CD4-positive, alpha-beta T cell treated with Interferon gamma for 1 hour (primary cell): Measurements from ENCODE around the gene CRCP.
A peak's percentile ranks its signal among the peaks of the same experiment; 100 is the strongest.
"Not testable (repeated sequence)": the region's sequence is repeated elsewhere in the genome, so short reads cannot be mapped to it uniquely, and the experiment has no call there.

Source experiments
- DNase-seq: peaks from one replicate; pipeline ENCODE4 v3.0.0-alpha.2; 2020

CRCP gene

GRCh38 chr7:66114743-66115649 lies at the start of gene CRCP:
Gene CRCP, plus strand, starts transcription at chr7:66114847. Its CDS starts 116 bp downstream, at chr7:66114963.
- DNase-seq = peak; percentile 82

GRCh38 chr7:66069732-66070131 lies 44.9 kb upstream of the CRCP start:
- DNase-seq = no peak

- no peak for DNase-seq
Observed at GRCh38 chr7:66070222-66070621, 44.4 kb upstream of the CRCP start.

GRCh38 chr7:66072208-66072607 lies 42.4 kb upstream of the CRCP start:
- DNase-seq = not testable (repeated sequence)

GRCh38 chr7:66075590-66076461 lies 38.8 kb upstream of the CRCP start, which contains the start of gene ASL:
Gene ASL, plus strand, starts transcription at chr7:66075819. Its CDS starts 263 bp downstream, at chr7:66076082.
- DNase-seq = peak; percentile 88

GRCh38 chr7:66076462-66077329 lies 38.0 kb upstream of the CRCP start:
- DNase-seq = no peak

GRCh38 chr7:66078067-66078466 lies 36.6 kb upstream of the CRCP start:
- DNase-seq = no peak

- no peak for DNase-seq
Observed at GRCh38 chr7:66082083-66082482, 32.6 kb upstream of the CRCP start.

GRCh38 chr7:66082886-66083415 lies 31.7 kb upstream of the CRCP start:
- DNase-seq = no peak

GRCh38 chr7:66083677-66084076 lies 31.0 kb upstream of the CRCP start:
- no peak for DNase-seq

- DNase-seq = no peak
Observed at GRCh38 chr7:66088861-66089838, 25.5 kb upstream of the CRCP start.

GRCh38 chr7:66092654-66093053 lies 22.0 kb upstream of the CRCP start:
- DNase-seq = no peak

GRCh38 chr7:66095010-66095409 lies 19.6 kb upstream of the CRCP start:
- no peak for DNase-seq

GRCh38 chr7:66099232-66099550 lies 15.5 kb upstream of the CRCP start:
- DNase-seq = no peak

GRCh38 chr7:66099551-66100407 lies 14.9 kb upstream of the CRCP start:
- peak; percentile 14 for DNase-seq

- DNase-seq = no peak
Observed at GRCh38 chr7:66100408-66101050, 14.1 kb upstream of the CRCP start.

GRCh38 chr7:66102168-66102567 lies 12.5 kb upstream of the CRCP start:
- not testable (repeated sequence) for DNase-seq

GRCh38 chr7:66103994-66104393 lies 10.7 kb upstream of the CRCP start:
- DNase-seq = not testable (repeated sequence)

GRCh38 chr7:66105263-66105748 lies 9.3 kb upstream of the CRCP start:
- no peak for DNase-seq
